Activated CD8-positive, alpha-beta memory T cell treated with anti-CD3 and anti-CD28 coated beads, Interleukin-2, amount 50 U/mL, for 24 hours (primary cell): ENCODE measurements around the gene CACFD1.

Source experiments
- DNase-seq: peaks from one replicate; pipeline ENCODE4 v3.0.0-alpha.2; 2020; ENCODE audit errors: extremely low read depth

CACFD1 gene

DNA sequence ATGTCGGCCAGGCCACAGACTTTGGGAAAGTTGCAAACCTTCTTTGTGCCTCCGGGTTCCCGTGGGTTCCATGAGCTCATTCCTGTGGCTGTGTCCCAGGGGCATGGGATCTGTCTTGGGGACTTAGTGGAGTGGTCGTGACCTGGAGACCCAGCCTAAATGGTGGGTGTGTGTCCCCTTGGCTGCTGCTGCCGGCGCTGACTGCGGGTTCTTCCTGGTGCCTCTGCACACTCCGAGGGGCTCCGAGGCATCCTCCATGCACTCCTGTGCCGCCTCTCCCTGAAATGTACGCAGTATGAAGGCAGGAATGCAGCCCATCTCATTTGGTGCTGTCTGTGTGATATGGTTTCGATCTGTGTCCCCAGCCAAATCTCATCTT, 40.1 kb downstream of the CACFD1 start:
- DNase-seq: no peak

- no peak for DNase-seq
Observed at GRCh38 chr9:133502112-133502511, 42.3 kb downstream of the CACFD1 start.

DNA sequence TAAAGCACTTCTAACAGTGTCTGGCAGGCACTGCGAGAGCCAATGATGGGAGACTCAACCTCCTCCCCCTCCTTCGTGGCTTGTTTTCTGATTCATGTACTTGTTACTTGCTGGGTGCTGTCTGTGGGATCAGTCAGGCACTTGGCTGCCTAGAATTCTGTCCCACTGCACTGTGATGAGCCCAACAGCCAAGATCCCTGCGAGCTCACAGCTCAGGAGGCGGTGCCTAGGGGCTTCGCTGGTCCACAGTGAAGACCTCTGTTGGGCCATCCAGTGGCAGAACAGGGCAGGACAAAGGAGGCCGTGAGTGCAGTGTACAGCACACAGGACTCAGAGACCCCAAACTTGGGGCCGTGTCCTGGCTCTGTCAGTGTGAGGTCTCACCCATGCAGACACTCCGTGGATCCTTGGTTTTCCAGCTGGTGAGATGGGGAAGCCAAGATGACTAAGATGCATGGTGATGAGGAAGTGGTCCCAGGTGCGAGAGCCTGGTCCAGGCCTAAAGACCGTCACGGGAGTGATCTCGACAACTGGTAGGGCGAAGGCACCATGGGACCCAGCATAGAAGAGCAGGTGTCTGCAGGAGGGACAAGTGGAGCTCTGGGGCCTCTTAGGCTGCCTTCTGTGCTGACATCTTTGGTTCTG, 45.5 kb downstream of the CACFD1 start:
- no peak for DNase-seq

DNA sequence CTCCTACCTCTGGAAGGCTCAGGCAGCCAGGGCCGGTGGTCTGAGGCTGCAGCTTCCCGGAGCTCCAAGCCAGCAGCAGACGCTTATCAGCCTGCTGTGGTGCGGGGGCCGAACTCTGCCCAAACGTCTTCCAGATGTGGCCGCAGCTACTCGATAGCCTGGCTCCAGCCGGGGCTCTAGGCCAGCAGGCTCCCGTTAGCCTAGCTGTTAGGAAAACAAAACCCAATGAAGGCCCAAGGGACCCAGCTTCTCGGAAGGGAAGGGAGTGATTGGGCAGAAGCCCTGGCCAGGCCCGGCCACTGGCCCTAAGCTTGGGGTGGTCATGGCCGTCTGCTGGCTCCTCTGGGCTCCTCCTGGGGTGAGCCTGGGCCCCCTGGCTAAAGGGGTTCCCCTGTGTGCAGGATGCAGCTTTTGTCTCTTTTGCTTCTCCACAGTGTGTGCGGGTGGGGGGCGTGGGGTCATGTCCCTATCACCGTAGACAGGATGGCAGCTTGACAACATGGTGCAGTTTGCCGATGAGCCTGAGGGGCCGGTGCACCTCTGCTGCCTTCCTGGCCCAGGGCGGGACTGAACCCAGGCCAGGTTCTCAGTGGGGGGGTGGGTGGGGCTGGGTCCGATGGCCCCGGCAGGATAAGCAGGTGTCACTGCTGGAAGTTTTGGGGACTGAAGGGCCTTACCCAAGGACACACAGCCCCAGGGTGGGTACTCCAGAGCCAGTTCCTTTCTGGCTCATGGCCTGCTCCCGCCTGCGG, 46.3 kb downstream of the CACFD1 start:
- DNase-seq: no peak

GRCh38 chr9:133506653-133507038, 46.9 kb downstream of the CACFD1 start:
- DNase-seq: no peak

GRCh38 chr9:133507246-133507965, 47.6 kb downstream of the CACFD1 start:
- no peak for DNase-seq

DNA sequence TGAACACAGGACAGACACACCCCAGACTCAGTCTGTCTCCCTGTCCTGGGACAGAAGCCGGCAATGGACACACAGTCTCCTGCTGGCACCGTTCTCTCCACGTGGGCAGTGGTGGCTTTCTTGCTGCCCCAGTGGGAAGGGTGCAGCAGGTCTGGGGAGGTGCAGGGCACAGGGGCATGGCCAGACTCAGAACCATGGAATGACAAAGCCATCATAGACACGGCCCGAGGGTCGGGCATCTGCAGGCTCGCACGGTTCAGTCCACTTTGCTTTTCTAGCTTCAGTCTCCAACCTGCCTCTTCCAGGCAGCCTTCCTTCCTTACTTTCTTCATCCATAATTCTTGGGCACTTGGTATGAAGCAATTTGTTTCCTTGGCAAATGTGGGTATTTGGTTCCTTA, 48.3 kb downstream of the CACFD1 start:
- DNase-seq: no peak

DNA sequence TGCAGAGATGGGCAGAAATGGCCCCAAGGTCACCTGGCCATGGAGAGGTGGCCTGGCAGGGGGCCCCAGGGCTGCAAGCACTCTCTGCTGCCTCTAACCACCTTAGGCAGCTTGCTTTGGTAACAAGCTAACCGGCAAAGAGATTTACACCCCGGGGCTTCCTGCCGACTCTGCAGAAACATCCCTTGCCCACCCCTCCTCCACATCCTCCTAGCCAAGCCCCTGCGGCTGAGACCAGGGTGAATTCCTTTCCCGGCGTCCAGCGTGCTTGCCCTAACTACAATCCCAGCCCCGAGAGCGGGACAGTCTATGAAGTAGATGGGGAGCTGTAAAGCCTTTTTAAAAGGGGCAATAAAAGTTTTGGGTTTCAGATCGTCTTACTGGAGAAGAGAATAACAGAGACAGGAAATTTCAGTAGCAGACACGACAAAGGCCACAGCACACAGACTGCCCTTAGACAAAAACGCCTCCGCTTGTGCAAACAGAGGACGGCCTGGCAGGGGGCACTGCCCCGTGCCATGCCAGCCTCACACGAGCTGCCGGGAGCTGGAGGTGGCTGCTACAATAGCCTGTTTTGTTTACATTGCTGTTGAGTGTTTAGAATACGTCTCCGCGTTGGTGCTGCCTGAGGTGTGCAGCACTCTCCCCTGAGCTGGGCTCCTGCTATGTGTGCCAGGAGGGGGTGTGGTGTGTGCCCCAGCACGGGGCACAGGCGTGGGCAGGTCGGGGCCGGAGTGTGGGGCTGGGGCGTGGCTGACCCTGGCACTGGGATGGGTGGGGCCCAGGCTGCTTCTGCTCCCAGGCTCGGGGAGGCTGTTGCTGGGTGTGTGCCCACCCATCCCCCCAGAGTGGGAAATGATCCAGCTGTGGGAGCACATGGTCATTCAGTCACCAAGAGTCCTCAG, 49.7 kb downstream of the CACFD1 start:
- DNase-seq: no peak

- DNase-seq: no peak
Observed at GRCh38 chr9:133510926-133511505, 51.2 kb downstream of the CACFD1 start.

GRCh38 chr9:133511607-133512006, 51.8 kb downstream of the CACFD1 start:
- DNase-seq: no peak

DNA sequence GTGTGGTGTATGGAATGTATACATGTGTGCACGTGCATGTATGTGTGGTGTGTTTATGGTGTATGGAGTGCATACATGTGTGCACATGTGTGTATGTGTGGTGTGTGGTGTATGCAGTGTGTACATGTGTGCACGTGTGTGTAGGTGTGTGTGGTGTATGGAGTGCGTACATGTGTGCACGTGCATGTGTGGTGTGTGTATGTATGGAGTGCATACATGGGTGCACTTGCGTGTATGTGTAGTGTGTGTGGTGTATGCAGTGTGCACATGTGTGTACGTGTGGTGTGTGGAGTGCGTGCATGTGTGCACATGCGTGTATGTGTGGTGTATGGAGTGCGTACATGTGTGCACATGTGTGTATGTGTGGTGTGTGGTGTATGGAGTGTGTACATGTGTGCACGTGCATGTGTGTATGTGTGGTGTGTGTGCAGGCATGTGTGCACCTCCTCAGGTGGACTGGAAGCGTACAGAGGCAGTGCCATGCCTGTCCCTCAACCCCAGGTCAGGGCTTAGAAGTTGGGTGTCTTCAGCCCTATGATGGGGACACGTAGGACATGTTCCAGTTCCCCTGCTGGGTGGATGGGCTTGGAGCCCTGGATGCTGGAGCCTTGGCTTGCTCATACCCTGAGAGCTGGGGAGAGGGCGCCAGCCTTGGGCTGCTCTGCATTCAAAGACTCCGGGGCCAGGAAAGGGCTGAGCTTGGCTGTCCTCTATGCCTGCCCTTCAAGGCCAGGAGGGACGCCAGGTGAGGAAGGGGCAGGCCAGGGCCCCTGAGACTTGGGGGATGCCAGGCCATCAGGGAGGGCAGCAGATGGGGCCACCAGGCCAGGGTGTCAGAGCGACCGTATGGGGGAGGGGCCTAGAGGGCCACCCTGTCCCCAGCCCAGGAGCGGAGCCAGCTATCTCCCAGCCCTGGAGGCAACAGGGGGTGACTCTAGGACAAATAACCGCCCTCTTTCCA, 52.8 kb downstream of the CACFD1 start:
- DNase-seq: no peak

DNA sequence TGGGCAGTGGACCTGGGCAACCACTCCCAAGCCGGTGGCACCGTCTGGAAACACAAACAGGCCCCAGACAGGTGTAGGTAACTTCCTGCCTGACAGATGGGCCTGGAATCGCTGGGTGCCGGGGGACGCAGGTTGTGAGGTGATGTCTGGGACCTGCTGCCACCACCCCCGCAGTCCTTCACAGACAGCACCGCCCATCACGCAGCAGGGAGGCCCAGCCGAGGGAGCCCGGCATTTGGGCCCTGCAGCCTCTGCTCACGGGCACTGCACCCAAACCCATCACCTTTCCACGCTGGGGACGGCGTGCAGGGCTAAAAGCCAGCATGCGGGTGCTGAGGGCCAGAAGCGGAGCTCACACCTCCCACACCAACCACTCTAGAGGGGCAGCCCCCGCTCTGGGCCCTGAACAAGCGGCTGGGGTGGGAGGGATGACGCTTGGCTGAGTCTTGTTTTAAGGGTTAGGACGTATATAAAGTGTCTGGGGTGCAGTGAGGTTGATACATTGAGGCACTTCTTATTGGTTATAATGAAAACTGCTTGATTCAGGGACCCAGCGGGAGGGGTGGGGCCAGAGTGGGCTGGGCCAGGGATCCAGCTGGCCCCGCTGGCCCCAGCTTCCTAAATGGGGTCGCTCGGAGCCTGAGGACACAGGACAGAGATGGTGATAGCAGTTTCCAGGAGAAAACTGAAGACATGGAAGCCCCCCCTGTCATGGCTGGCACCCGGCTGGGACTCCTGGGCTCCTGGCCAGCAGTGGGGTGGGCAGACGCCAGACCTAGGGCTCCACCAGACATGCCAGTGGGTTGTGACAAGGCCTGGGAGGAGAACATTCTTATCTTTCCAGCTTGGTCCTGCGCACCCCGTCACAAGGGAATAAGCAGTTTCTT, 53.7 kb downstream of the CACFD1 start:
- no peak for DNase-seq

DNA sequence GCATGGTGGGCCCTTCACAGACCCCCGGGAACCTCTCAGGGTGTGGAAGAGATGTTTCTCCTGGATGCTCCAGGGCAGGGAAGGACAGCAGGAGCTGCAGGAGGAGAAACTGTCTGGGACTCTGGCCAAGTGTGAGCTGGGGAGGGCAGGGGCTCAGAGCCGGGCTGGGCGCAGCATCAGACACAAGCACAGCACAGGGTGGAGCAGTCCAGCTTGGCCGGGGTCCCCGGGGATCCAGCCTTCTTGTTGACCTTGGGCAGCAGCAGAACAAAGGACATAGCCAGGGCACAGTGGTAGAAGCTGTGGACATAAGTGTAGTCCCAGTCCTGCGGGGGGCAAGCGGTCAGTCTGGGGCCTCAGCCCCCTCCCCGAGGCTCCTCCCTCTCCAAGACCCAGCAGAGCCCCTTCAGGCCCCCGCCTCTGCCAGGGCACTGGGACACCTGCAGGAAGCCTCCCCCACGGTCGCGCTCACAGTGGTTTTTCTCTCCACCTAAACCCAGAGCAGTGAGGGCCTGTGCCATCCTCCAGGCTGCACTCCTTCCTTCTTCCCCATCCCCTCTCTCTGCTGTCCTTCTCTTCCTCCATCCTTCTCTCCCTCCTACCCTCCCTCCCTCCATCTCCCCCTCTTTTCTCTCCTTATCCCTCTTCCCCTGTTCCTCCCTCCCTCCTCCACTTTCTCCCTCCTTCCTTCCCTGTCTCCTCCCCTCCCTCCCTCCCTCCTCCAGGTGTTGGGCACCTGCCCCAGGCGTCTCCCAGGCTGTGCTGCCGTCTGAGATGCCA, 54.9 kb downstream of the CACFD1 start:
- DNase-seq: no peak

GRCh38 chr9:133515240-133515610, 55.4 kb downstream of the CACFD1 start:
- DNase-seq: no peak

- no peak for DNase-seq
Observed at GRCh38 chr9:133515615-133516255, 56.0 kb downstream of the CACFD1 start.

- no peak for DNase-seq
Observed at GRCh38 chr9:133516256-133516960, 56.6 kb downstream of the CACFD1 start.

DNA sequence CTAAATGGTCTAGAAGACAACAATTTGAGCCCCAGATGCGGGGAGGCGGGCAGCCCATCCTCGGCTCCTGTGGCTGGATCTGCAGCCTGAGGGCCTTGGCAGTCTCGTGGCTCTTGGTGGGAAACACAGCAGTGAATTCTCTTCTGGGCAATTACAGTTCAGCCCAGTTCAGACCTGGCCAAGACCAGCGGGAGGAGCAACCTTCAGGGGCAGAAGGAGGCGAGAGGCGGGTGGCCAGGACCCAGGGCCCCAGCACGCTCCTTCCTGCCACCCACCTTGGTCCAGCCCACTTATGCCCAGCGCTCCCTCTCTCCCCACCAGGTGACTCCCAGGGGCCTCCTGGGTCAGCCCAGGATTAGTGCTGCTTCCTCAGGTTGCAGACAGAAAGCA, 57.2 kb downstream of the CACFD1 start:
- no peak for DNase-seq

DNA sequence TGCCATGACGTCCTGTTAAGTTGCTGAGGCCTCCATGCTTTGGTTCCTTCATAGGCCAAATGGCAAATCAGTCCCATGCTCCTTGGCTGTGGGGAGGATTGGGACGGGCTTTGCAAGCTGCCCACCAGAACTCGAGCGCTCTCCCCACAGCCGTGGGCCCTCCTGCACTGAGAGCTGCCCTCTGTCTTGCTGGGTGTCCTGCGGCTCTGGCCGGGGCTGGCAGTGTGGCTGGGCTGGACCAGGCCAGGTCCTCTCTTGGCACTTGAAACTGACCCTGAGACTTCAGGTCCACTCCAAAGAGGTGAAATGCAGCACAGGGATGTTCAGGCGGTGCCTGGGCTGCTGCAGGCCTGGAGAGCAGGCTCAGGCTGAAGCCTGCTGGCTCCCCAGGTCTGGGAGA, 57.9 kb downstream of the CACFD1 start:
- DNase-seq: no peak
